ENCODE data around the gene CDKN2D. TPM values are rescaled to one million over a fixed set of nuclear protein-coding genes. Genes with fewer than 3 reads are reported as not detected.
A peak's percentile ranks its signal among the peaks of the same experiment; 100 is the strongest.

CDKN2D gene
- polyA plus RNA-seq, 1 donor from 2014 or later, result 333 TPM

DNA sequence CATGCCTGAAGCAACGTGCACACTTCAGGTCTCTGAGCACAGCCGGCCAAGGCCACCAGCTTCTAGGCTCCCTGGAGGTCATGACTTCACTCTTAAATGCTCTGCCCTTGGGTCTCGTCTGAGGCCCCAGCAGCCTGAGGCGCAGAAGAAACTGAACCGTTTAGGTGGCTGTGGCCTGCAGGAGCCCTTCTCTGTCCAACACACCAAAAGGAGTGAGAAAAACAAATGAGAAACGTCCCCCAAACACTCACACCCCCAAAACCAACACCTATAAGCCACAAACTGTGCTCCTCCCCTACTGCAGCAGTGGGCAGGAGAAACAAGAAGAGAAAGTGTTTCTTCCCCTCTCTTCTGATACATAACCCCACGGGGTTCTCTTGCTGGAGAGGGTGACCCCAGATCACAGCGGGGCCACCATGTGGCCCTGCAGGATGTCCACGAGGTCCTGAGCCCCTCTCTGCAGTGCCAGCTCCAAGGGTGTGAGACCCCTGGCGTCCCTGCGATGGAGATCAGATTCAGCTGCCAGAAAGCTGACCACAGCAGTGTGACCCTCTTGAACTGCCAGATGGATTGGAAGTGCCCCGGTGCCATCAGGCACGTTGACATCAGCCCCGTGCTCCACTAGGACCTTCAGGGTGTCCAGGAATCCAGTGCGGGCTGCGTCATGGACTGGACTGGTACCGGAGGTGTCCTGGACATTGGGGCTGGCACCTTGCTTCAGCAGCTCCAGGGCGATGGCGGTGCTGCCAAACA lies 1.9 kb downstream of the CDKN2D start:
- peaks cover 19% of the 10 kb centered on the region for H3K79me2 ChIP-seq (replicated peaks; ENCODE audit: insufficient read depth, low read length)
- no peaks in the 10 kb centered on the region for H3K9me2 ChIP-seq (ENCODE audit: insufficient read depth, low read length)
- H3F3A ChIP-seq (ENCODE audit: insufficient read depth, low read length, poor library complexity, severe bottlenecking), result no peaks in the 10 kb centered on the region
- H3K36me3 ChIP-seq (ENCODE audit: insufficient read depth, low read length), result no peaks in the 10 kb centered on the region
- peak overlapping the region; percentile 91 for H3K4me2 ChIP-seq (ENCODE audit: low read length)
- peak overlapping the region; percentile 92 for H3K4me3 ChIP-seq (ENCODE audit: low read length)
- no peaks in the 10 kb centered on the region for H3K27me3 ChIP-seq (ENCODE audit: insufficient read depth, low read depth, low read length)
- H3K9ac ChIP-seq (ENCODE audit: low read length), result peak overlapping the region; percentile 91
- H2AFZ ChIP-seq (ENCODE audit: low read depth, low read length), result no peak overlapping the region
- TF ChIP-seq, protein P1, sequence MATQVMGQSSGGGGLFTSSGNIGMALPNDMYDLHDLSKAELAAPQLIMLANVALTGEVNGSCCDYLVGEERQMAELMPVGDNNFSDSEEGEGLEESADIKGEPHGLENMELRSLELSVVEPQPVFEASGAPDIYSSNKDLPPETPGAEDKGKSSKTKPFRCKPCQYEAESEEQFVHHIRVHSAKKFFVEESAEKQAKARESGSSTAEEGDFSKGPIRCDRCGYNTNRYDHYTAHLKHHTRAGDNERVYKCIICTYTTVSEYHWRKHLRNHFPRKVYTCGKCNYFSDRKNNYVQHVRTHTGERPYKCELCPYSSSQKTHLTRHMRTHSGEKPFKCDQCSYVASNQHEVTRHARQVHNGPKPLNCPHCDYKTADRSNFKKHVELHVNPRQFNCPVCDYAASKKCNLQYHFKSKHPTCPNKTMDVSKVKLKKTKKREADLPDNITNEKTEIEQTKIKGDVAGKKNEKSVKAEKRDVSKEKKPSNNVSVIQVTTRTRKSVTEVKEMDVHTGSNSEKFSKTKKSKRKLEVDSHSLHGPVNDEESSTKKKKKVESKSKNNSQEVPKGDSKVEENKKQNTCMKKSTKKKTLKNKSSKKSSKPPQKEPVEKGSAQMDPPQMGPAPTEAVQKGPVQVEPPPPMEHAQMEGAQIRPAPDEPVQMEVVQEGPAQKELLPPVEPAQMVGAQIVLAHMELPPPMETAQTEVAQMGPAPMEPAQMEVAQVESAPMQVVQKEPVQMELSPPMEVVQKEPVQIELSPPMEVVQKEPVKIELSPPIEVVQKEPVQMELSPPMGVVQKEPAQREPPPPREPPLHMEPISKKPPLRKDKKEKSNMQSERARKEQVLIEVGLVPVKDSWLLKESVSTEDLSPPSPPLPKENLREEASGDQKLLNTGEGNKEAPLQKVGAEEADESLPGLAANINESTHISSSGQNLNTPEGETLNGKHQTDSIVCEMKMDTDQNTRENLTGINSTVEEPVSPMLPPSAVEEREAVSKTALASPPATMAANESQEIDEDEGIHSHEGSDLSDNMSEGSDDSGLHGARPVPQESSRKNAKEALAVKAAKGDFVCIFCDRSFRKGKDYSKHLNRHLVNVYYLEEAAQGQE (IDR thresholded peaks at IDR 0.05; ENCODE audit: borderline replicate concordance), result no peak
- TF ChIP-seq MXI1 (conservative IDR thresholded peaks at IDR 0.05; ENCODE audit: poor library complexity, severe bottlenecking) (no peak), SMC3 (conservative IDR thresholded peaks at IDR 0.05; ENCODE audit: poor library complexity) (no peak), TAF1 (IDR thresholded peaks at IDR 0.05; ENCODE audit: low read depth) (no peak), POLR2AphosphoS5 (IDR thresholded peaks at IDR 0.05) (no peak), RAD21 (conservative IDR thresholded peaks at IDR 0.05) (no peak)
- no peaks in the 10 kb centered on the region for H3K9me3 ChIP-seq (ENCODE audit: low read length)
- peak overlapping the region; percentile 88 for H3K27ac ChIP-seq (ENCODE audit: low read length)
- H4K20me1 ChIP-seq (ENCODE audit: insufficient read depth), result no peaks in the 10 kb centered on the region

DNA sequence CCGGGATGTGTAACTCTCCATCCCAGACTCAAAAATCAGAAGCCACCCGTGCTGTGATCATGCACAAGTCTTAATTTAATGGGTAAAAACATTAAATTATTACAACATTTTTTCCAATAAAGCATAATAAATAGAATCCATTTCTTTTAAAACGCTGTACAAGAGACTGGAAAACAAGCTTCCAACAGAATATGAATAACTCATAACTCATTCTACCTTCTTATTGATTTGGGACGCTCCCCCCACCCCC lies 2.4 kb downstream of the CDKN2D start:
- H3K9me2 ChIP-seq (ENCODE audit: insufficient read depth, low read length), result no peaks in the 10 kb centered on the region
- H2AFZ ChIP-seq (ENCODE audit: low read depth, low read length), result no peak overlapping the region
- H3K4me3 ChIP-seq (ENCODE audit: low read length), result peak overlapping the region; percentile 92
- peaks cover 19% of the 10 kb centered on the region for H3K79me2 ChIP-seq (replicated peaks; ENCODE audit: insufficient read depth, low read length)
- no peaks in the 10 kb centered on the region for H3K27me3 ChIP-seq (ENCODE audit: insufficient read depth, low read depth, low read length)
- peak overlapping the region; percentile 63 for H3K27ac ChIP-seq (ENCODE audit: low read length)
- no peaks in the 10 kb centered on the region for H3F3A ChIP-seq (ENCODE audit: insufficient read depth, low read length, poor library complexity, severe bottlenecking)
- no peak for TF ChIP-seq EP300 (conservative IDR thresholded peaks at IDR 0.05; ENCODE audit: poor library complexity, severe bottlenecking)
- TF ChIP-seq EZH2 (IDR thresholded peaks at IDR 0.05; ENCODE audit: borderline replicate concordance, insufficient read depth, low read length, poor library complexity, severe bottlenecking), result no peak
- TF ChIP-seq POLR2AphosphoS5 (IDR thresholded peaks at IDR 0.05), result no peak
- TF ChIP-seq, protein P1 (IDR thresholded peaks at IDR 0.05; ENCODE audit: borderline replicate concordance), result no peak
- no peak for TF ChIP-seq RAD21 (conservative IDR thresholded peaks at IDR 0.05)
- H3K4me2 ChIP-seq (ENCODE audit: low read length), result peak overlapping the region; percentile 91
- no peaks in the 10 kb centered on the region for H4K20me1 ChIP-seq (ENCODE audit: insufficient read depth)
- no peaks in the 10 kb centered on the region for H3K9me3 ChIP-seq (ENCODE audit: low read length)
- no peaks in the 10 kb centered on the region for H3K36me3 ChIP-seq (ENCODE audit: insufficient read depth, low read length)
- peak overlapping the region; percentile 83 for H3K9ac ChIP-seq (ENCODE audit: low read length)
